Measurements from ENCODE around the gene SCNN1B. TPM values are rescaled to one million over a fixed set of nuclear protein-coding genes. Genes with fewer than 3 reads are reported as not detected.

Gene SCNN1B
- polyA plus RNA-seq, 1 donor: 0.16 TPM

DNA sequence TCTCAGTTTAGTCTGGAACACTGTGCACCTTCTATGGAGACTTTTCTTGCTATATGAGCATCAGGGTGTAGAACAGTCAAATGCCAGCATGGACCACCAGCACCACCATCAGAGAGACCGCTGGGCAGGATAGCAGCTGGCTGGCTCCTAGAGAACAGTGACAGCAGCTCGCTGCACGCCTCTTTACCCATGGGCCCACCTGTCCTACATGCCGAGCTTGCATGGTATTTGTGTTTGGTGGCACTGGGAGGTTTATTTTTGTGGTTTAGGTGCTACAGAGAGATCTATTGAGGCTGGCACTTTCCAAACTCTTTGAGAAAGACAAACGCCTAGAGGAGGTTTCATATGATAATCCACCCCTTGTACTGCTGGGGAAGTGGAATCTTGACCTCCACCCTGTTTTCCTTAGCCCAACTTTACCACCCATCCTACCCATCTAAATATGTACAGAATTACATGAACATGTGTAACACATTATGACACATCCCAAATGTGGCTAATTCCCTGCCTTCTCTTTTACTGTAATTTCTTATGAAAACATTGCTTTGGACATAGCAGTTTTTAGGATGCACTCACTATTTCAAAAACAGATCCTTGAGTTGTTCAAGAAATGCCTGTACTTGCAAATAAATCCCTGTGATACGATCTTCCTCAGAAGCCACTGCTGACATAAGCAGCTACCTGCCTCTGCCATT, 104.6 kb downstream of the SCNN1B start:
- no peak for DNase-seq (ENCODE audit: low read depth)

DNA sequence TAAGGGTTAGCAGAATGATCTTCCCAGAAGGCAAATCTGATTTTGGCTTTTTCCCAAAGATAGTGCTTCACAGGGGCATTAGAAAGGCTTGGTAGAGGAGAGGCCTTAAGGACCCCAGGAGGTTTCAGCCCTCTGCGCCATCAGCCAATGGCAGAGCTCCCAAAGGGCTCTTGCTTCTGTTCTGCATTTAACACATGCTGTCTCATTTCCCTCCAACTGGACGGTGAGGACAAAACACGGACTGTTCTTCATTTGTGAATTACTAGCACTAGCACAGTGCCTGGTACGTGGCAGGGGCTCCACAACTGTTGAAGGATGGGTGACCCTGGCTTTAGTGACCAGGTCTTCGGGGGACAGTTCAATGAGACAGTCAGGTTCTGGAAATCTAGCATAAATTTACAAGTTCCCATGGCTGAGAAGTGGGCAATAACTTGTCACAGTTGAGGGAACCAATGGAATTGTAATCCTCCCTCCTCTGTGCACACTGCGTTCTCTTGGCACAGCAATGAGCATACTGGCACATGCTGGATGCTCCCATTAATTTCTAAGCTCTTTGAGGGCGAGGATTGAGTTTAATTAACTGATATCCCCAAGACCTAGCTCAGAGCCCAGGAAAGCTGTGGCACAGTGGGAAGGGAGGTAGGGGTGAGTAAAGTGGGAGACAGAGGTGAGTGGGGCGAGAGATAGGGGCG, 105.5 kb downstream of the SCNN1B start:
- DNase-seq (ENCODE audit: low read depth): no peak

DNA sequence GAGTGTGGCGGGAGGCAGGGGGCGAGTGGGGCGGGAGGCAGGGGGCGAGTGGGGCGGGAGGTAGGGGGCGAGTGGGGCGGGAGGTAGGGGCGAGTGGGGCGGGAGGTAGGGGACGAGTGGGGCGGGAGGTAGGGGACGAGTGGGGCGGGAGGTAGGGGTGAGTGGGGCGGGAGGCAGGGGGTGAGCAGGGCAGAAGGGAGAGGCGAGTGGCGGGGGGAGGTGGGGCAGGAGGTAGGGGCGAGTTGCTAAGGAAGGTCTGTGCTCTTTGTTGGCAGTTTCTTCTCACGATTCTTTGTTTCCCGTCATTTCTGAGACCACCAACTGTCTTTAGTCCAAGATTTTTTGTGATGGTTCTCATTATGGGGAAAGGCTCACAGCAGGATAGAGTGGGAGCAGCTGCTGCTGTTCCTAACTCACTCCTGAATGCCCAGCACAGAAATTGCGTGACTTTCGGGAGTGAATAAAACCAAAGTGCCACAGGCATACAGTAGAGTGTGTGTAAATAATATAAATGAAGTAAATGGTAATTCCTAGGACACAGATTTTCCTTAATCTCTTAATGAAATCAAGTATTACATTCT, 106.2 kb downstream of the SCNN1B start:
- DNase-seq (ENCODE audit: low read depth): no peak

DNA sequence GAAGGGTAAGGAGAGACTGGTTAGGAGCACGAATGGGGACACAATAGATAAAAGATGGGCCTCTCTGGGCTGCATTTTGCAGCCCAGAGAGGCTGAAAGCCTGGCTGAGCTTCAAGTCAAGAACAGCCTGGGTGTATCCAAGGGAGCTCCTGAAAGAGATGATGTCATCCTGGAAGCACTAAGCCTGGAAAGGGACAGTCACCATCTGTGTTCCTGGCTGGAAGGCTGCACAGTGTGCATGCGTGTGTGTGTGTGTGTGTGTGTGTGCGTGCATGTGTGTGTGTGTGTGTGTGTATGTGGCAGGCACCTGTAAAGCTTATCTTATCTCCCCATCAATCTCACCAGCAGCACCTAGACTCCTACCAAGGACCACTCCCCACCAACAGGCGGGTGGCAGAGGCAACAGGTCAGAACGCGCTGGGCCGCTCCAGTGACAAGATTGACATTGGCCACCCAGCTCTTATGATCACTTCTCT, 106.8 kb downstream of the SCNN1B start:
- DNase-seq (ENCODE audit: low read depth): peak; percentile 79

DNA sequence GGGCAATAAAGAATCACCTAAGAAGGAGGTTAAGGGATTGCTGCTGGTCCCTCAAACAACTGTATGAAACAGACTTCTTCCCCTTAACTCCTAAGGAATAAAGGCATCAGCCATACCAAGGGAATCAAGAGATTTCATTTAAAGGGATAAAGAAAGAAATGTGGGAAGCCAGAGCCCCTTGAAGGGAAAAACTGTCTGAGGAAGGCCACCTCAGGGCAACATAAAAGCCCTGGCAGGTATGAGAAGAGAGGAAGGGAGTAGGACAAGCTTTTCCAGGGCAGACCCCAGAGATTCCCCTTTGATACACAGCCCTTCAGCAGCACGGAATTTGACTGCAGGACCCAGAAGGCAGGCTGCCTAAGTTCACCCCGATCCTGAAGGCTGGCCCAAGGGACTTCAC, 107.4 kb downstream of the SCNN1B start:
- no peak for DNase-seq (ENCODE audit: low read depth)

DNA sequence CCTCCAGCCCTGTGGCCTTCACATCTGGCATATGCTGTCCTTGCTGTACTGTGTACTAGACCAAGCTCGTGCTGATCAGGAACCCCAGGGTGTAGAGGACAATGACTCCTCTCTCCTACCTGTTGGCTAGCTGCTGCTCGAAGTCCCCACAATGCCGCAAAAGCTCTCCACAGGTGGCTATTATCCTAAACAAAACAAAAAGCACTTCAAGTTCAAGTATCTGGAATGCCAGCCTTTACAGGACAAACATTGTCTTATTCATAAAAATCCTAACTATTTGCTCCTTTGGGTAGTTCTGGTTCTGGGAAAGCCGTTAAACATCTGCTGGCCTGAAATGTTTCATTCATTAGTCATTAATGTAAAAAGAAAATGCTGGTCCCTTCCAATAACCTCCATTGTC, 108.1 kb downstream of the SCNN1B start:
- DNase-seq (ENCODE audit: low read depth): no peak

DNA sequence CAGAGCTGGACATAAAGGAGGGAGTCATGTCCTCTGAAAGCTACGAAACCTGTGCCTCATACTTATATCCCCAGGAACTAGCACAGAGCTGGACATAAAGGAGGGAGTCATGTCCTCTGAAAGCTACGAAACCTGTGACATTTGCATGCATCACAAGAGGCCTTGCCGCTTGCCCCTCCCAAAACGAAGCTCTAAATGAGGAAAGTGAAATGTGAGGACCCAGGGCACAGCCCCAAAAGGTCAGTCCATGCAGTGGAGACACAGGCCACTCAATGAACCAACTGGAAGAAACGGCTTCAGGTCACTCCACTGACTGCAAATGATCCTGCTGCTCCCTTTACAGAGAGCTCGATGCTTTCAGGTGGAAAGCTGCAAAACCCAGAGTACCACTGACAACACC, 112.6 kb downstream of the SCNN1B start:
- no peak for DNase-seq (ENCODE audit: low read depth)

DNA sequence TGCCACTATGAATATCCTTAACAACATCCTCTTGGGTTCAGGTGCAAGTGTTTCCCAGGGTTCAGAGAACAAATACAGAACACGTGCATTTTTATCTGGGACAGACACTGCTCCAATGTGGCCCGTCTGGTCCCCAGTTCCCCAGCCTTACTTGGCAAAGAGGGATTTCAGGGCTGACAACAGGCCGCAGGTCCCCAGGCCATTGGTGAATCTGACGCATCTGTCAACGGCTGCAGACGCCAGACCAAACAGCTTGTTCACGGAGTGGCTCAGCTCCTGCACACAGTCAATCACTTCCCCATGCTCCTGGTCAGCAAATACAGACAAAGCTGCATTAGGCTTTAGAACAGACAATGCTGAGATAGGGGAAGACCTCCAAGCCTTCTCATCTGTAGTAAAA, 114.7 kb downstream of the SCNN1B start:
- no peak for DNase-seq (ENCODE audit: low read depth)

DNA sequence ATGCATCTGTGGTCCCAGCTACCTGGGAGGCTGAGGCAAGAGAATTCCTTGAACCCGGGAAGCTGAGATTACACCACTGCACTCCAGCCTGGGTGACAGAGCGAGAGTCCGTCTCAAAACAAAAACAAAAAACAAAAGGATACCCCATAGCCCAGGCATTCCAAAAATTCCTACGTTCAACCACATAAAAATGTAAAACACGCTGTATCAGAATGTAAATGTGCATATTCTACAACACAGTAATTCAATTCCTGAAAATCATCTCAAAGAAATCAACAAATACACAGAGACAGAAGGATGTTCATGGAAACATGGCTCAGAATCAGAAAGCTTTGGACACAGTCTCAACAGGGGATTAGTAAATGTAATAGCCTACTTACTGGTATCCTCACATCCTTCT, 117.9 kb downstream of the SCNN1B start:
- DNase-seq (ENCODE audit: low read depth): no peak

DNA sequence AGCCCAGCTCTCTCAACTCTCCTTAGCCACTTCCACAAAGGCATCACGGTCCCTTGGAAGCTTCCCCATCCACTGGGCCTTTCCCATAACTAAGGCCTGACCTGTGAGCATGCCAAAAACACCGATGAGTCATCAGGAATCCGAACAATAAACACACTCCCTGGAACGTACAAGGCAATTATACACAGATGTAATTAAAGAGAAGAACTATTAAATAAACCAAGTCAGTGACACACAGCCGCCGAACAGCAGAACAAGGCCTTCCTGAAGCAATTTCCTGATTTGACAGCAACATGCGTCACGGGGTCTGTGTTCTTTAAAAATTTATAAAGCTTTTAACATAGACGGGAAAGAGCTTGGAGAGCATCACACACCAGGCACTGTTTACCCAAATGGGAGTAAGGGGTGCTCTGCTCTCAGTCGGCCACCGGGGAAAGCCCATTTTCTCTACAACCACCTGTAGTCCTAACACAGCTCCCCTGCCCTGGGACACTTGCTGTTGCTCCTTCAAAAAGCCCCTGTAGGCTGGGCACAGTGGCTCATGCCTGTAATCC, 121.5 kb downstream of the SCNN1B start:
- no peak for DNase-seq (ENCODE audit: low read depth)

DNA sequence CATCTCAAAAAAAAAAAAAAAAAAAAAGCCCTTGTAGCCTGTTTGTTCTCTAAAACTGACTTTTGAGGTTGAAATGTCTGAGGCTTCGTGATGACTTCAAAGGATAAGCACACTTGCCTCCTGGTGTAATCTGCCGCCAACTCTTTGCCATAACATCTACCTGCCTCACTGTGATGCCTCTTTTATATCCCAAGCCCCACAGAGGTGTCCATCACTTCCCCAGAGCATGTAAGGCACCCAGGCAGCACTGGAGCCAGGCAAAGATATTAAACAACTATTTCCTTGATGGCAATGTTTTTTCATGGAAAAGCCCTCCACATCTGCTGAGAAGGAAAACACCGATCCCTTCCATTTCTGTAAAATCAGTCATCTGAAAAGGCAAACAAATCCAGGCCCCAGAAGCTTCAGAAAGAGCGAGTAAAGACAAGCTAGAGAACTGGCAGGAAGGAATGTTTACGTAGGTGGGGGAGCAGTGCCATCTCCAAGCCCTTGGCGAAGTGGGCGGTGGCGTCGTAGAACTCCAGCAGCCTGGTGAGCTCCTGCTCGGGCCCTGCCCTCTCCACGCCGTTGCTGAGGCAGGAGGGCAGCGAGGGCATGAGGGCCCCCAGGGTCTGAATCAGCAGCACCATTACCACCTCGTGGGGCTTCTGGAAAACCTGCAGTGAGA, 122.3 kb downstream of the SCNN1B start:
- no peak for DNase-seq (ENCODE audit: low read depth)

DNA sequence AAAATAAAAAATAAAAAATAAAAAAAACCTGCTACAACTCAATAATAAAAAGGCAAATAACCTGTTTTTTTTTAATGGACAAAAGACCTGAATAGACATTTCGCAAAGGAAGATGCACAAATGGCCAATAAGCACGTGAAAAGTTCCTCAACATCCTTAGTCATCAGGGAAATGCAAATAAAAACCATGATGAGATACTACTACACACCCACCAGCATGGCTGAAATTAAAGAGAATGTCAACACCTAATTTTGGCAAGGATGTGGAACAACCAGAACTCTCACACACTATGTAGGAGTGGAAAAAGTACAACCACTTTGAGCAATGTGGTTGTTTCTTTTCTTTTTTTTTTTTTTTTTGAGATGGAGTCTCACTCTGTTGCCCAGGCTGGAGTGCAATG, 126.2 kb downstream of the SCNN1B start:
- no peak for DNase-seq (ENCODE audit: low read depth)

Other genes with a start within 250 kb of the SCNN1B start
- gene USP31, start 152.8 kb upstream of the SCNN1B start, polyA plus RNA-seq (ENCODE audit: insufficient read length): 6.1 TPM
- gene SCNN1G, start 119.6 kb upstream of the SCNN1B start, polyA plus RNA-seq (ENCODE audit: insufficient read length): not detected
- 15.8 TPM for gene COG7, start 150.9 kb downstream of the SCNN1B start, polyA plus RNA-seq (ENCODE audit: insufficient read length)
- gene GGA2, start 208.2 kb downstream of the SCNN1B start, polyA plus RNA-seq (ENCODE audit: insufficient read length): 138 TPM

Measured in forelimb muscle (tissue), 1 donor.